Keratinocyte (primary cell): ENCODE results near the gene PTPRD. TPM values are rescaled to one million over a fixed set of nuclear protein-coding genes. Genes with fewer than 3 reads are reported as not detected.

Source experiments
- DNase-seq: peaks from one replicate; pipeline ENCODE4 v3.0.0-alpha.2; 2011; ENCODE audit warnings: low read depth, missing footprints, low spot score
- FAIRE-seq: peaks from 2 replicates; lab custom pipeline; 2011; peaks lifted over from hg19 to GRCh38; lab: Jason Lieb, UNC
- H2AFZ ChIP-seq: 2 replicates; pipeline ENCODE4 v1.6.0; 2012; ENCODE audit warnings: low read length, control low read depth, inconsistent platforms; ENCODE audit not compliant: control insufficient read depth
- H3K27ac ChIP-seq: 2 replicates; pipeline ENCODE4 v1.5.1; 2011; ENCODE audit warnings: low read length; ENCODE audit not compliant: control insufficient read depth, insufficient read depth
- H3K27me3 ChIP-seq: 3 replicates; pipeline ENCODE4 v1.6.0; 2011; ENCODE audit warnings: low read length; ENCODE audit not compliant: control insufficient read depth, insufficient read depth; ENCODE audit errors: extremely low read depth
- H3K36me3 ChIP-seq, 2 experiments: 2 replicates in 1 of 2; 3 replicates in 1 of 2; pipeline ENCODE4 v1.5.1; 2011; ENCODE audit warnings: low read length in 2 of 2, mild to moderate bottlenecking in 1 of 2; ENCODE audit not compliant: control insufficient read depth in 2 of 2, insufficient read depth in 2 of 2; ENCODE audit errors: extremely low read depth in 1 of 2
- H3K4me1 ChIP-seq: 3 replicates; pipeline ENCODE4 v1.5.1; 2011; ENCODE audit warnings: low read length; ENCODE audit not compliant: control insufficient read depth, insufficient read depth; ENCODE audit errors: extremely low read depth
- H3K4me2 ChIP-seq: 3 replicates; pipeline ENCODE4 v1.6.0; 2011; ENCODE audit warnings: low read depth, low read length; ENCODE audit not compliant: control insufficient read depth, insufficient read depth; ENCODE audit errors: extremely low read depth
- H3K4me3 ChIP-seq, 3 experiments: fragments of 200-600 bp in 1 of 3; sonication (generic) in 1 of 3; 2 replicates in 2 of 3; 3 replicates in 1 of 3; pipeline ENCODE4 v1.5.1; 2011 to 2016; ENCODE audit warnings: low read length in 3 of 3, mild to moderate bottlenecking in 3 of 3, control low read depth in 2 of 3, inconsistent platforms in 1 of 3, low read depth in 1 of 3, mixed read lengths in 1 of 3, mixed run types in 1 of 3, moderate library complexity in 1 of 3; ENCODE audit not compliant: control insufficient read depth in 2 of 3, insufficient read depth in 2 of 3; ENCODE audit errors: extremely low read depth in 1 of 3
- H3K79me2 ChIP-seq: 2 replicates; pipeline ENCODE4 v1.6.0; 2012; ENCODE audit warnings: low read length; ENCODE audit not compliant: control insufficient read depth, insufficient read depth
- H3K9ac ChIP-seq: 3 replicates; pipeline ENCODE4 v1.6.0; 2011; ENCODE audit warnings: low read length; ENCODE audit not compliant: control insufficient read depth, insufficient read depth; ENCODE audit errors: extremely low read depth
- H3K9me1 ChIP-seq: 3 replicates; pipeline ENCODE4 v1.6.0; 2011; ENCODE audit warnings: low read length; ENCODE audit not compliant: control insufficient read depth, insufficient read depth; ENCODE audit errors: extremely low read depth
- H3K9me3 ChIP-seq: 2 replicates; pipeline ENCODE4 v1.5.1; 2012; ENCODE audit warnings: low read depth, low read length; ENCODE audit not compliant: control insufficient read depth
- H4K20me1 ChIP-seq: 3 replicates; pipeline ENCODE4 v1.6.0; 2011; ENCODE audit warnings: low read length; ENCODE audit not compliant: control insufficient read depth, insufficient read depth; ENCODE audit errors: extremely low read depth
- EZH2 ChIP-seq: IDR thresholded peaks from one replicate; pipeline ENCODE4 v1.6.1; 2012; ENCODE audit warnings: inconsistent platforms, mild to moderate bottlenecking, low read length, moderate library complexity
- dilution Hi-C: fragments of 300-500 bp; cut with MboI; formaldehyde crosslinking; loops from one replicate; pipeline ENCODE4 v1.7.0; 2020; ENCODE audit warnings: low sequenced_read_pairs; ENCODE audit not compliant: extremely low pct_ligation_motif_present
- polyA plus RNA-seq, 5 experiments: library from polyadenylated mRNA; depleted of rRNA in 3 of 5; stranded (reverse) in 3 of 5; stranded (forward) in 1 of 5; unstranded in 1 of 5; fragments of >200 nt; gene quantifications; 1 replicate in 1 of 5; 2 replicates in 3 of 5; 3 replicates in 1 of 5; pipeline versions ENCODE4 v1.2.1 to v1.2.3, GENCODE V29; 2011 to 2012; ENCODE audit warnings: missing spikeins in 2 of 5, low read depth in 1 of 5, low replicate concordance in 1 of 5
- TF ChIP-seq, protein P1 (sequence below), 3 experiments: IDR thresholded peaks in 1 of 3; conservative IDR thresholded peaks in 1 of 3; optimal IDR thresholded peaks in 1 of 3; 2 replicates in 2 of 3; 3 replicates in 1 of 3; pipeline versions ENCODE3 to v1.5.1; 2011; ENCODE audit warnings: low read length in 3 of 3, mild to moderate bottlenecking in 3 of 3, moderate library complexity in 2 of 3, control low read depth in 1 of 3, inconsistent platforms in 1 of 3; ENCODE audit not compliant: insufficient read depth in 2 of 3; ENCODE audit errors: extremely low read depth in 1 of 3

The PTPRD gene
- polyA plus RNA-seq, 1 donor (not counting 4 experiments of a cell fraction or from before 2014, with no cell fraction given), result 0.10 TPM

GRCh38 chr9:9998491-9999287 lies 614.1 kb downstream of the PTPRD start:
- no peaks in the 10 kb centered on the region for H4K20me1 ChIP-seq
- H2AFZ ChIP-seq, result no peak overlapping the region
- H3K9ac ChIP-seq, result no peak overlapping the region
- no peak overlapping the region for H3K4me2 ChIP-seq
- FAIRE-seq, result no peak
- no peak for DNase-seq
- no peak overlapping the region for H3K4me3 ChIP-seq
- dilution Hi-C loops, result no loop called here
- H3K27ac ChIP-seq, result no peak overlapping the region
- H3K4me1 ChIP-seq, result no peaks in the 10 kb centered on the region
- no peaks in the 10 kb centered on the region for H3K79me2 ChIP-seq
- H3K9me1 ChIP-seq, result no peaks in the 10 kb centered on the region
- no peak for TF ChIP-seq EZH2
- TF ChIP-seq, protein P1, sequence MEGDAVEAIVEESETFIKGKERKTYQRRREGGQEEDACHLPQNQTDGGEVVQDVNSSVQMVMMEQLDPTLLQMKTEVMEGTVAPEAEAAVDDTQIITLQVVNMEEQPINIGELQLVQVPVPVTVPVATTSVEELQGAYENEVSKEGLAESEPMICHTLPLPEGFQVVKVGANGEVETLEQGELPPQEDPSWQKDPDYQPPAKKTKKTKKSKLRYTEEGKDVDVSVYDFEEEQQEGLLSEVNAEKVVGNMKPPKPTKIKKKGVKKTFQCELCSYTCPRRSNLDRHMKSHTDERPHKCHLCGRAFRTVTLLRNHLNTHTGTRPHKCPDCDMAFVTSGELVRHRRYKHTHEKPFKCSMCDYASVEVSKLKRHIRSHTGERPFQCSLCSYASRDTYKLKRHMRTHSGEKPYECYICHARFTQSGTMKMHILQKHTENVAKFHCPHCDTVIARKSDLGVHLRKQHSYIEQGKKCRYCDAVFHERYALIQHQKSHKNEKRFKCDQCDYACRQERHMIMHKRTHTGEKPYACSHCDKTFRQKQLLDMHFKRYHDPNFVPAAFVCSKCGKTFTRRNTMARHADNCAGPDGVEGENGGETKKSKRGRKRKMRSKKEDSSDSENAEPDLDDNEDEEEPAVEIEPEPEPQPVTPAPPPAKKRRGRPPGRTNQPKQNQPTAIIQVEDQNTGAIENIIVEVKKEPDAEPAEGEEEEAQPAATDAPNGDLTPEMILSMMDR (optimal IDR thresholded peaks at IDR 0.05 in 1 of 3, IDR thresholded peaks at IDR 0.05 in 1 of 3, conservative IDR thresholded peaks at IDR 0.05 in 1 of 3; ENCODE audit: extremely low read depth in 1 of 3, insufficient read depth in 2 of 3, low read length in 3 of 3), result peak in 2 of 3 experiments; percentile 43 to 44
- H3K36me3 ChIP-seq, result no peaks in the 10 kb centered on the region
- no peaks in the 10 kb centered on the region for H3K27me3 ChIP-seq
- no peaks in the 10 kb centered on the region for H3K9me3 ChIP-seq

DNA sequence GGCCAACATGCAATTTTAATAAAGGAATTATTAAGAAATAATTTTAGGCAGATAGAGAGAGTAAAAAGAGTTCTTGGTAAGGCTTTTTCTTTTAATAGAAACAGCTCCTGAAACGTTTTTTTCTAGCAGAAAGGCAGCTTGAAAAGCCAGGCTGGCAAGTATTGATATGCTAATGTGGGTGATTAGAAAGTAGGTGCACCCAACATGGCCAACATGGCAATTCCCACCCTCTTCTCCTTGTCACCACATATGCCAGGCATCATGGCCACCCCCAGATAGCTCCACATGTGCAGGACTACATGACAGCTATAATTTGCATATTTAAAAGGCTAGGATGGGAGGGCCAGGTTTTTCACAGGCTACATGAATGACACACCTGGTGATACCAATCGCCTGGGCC lies 615.2 kb downstream of the PTPRD start:
- Histone ChIP-seq H3K9me3 (no peaks in the 10 kb centered on the region), H3K4me2 (no peak overlapping the region), H3K9me1 (no peaks in the 10 kb centered on the region), H3K36me3 (no peaks in the 10 kb centered on the region), H3K79me2 (no peaks in the 10 kb centered on the region), H3K27me3 (no peaks in the 10 kb centered on the region), H2AFZ (no peak overlapping the region), H4K20me1 (no peaks in the 10 kb centered on the region), H3K9ac (no peak overlapping the region), H3K4me1 (no peaks in the 10 kb centered on the region), H3K27ac (no peak overlapping the region), H3K4me3 (no peak overlapping the region)
- dilution Hi-C loops, result no loop called here
- TF ChIP-seq, protein P1 (optimal IDR thresholded peaks at IDR 0.05 in 1 of 3, IDR thresholded peaks at IDR 0.05 in 1 of 3, conservative IDR thresholded peaks at IDR 0.05 in 1 of 3; ENCODE audit: extremely low read depth in 1 of 3, insufficient read depth in 2 of 3, low read length in 3 of 3), result no peak
- FAIRE-seq (no peak), DNase-seq (no peak)
